ENCODE results near the gene KCNIP2.
A peak's percentile ranks its signal among the peaks of the same experiment; 100 is the strongest.

KCNIP2 gene

GRCh38 chr10:101848408-101848807 lies 4.8 kb upstream of the KCNIP2 start:
- Histone ChIP-seq H3K4me1 (no peaks in the 10 kb centered on the region), H3K9me3 (no peaks in the 10 kb centered on the region), H3K4me3 (ENCODE audit: low read depth, low read length) (no peak overlapping the region), H3K36me3 (no peaks in the 10 kb centered on the region), H3K27me3 (no peaks in the 10 kb centered on the region)
- TF ChIP-seq, protein P1, sequence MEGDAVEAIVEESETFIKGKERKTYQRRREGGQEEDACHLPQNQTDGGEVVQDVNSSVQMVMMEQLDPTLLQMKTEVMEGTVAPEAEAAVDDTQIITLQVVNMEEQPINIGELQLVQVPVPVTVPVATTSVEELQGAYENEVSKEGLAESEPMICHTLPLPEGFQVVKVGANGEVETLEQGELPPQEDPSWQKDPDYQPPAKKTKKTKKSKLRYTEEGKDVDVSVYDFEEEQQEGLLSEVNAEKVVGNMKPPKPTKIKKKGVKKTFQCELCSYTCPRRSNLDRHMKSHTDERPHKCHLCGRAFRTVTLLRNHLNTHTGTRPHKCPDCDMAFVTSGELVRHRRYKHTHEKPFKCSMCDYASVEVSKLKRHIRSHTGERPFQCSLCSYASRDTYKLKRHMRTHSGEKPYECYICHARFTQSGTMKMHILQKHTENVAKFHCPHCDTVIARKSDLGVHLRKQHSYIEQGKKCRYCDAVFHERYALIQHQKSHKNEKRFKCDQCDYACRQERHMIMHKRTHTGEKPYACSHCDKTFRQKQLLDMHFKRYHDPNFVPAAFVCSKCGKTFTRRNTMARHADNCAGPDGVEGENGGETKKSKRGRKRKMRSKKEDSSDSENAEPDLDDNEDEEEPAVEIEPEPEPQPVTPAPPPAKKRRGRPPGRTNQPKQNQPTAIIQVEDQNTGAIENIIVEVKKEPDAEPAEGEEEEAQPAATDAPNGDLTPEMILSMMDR (IDR thresholded peaks at IDR 0.05; ENCODE audit: low read depth, low read length): no peak
- DNase-seq: no peak

GRCh38 chr10:101845893-101846292 lies 2.3 kb upstream of the KCNIP2 start:
- Histone ChIP-seq H3K9me3 (no peaks in the 10 kb centered on the region), H3K4me1 (peaks cover 2% of the 10 kb centered on the region), H3K4me3 (ENCODE audit: low read depth, low read length) (no peak overlapping the region), H3K27me3 (no peaks in the 10 kb centered on the region), H3K36me3 (no peaks in the 10 kb centered on the region)
- TF ChIP-seq, protein P1 (IDR thresholded peaks at IDR 0.05; ENCODE audit: low read depth, low read length): no peak
- DNase-seq: no peak

GRCh38 chr10:101841826-101842225 lies 1.8 kb downstream of the KCNIP2 start:
- Histone ChIP-seq H3K4me3 (ENCODE audit: low read depth, low read length) (no peak overlapping the region), H3K9me3 (no peaks in the 10 kb centered on the region), H3K4me1 (peaks cover 3% of the 10 kb centered on the region), H3K36me3 (no peaks in the 10 kb centered on the region), H3K27me3 (no peaks in the 10 kb centered on the region)
- peak; percentile 37 for DNase-seq
- TF ChIP-seq, protein P1 (IDR thresholded peaks at IDR 0.05; ENCODE audit: low read depth, low read length): no peak

- Histone ChIP-seq H3K4me3 (ENCODE audit: low read depth, low read length) (peak overlapping the region; percentile 59), H3K27me3 (no peaks in the 10 kb centered on the region), H3K9me3 (no peaks in the 10 kb centered on the region), H3K4me1 (peaks cover 3% of the 10 kb centered on the region), H3K36me3 (no peaks in the 10 kb centered on the region)
- peak; percentile 86 for DNase-seq
- TF ChIP-seq, protein P1 (IDR thresholded peaks at IDR 0.05; ENCODE audit: low read depth, low read length): peak; percentile 93
Observed at GRCh38 chr10:101840741-101841453, 2.7 kb downstream of the KCNIP2 start.

DNA sequence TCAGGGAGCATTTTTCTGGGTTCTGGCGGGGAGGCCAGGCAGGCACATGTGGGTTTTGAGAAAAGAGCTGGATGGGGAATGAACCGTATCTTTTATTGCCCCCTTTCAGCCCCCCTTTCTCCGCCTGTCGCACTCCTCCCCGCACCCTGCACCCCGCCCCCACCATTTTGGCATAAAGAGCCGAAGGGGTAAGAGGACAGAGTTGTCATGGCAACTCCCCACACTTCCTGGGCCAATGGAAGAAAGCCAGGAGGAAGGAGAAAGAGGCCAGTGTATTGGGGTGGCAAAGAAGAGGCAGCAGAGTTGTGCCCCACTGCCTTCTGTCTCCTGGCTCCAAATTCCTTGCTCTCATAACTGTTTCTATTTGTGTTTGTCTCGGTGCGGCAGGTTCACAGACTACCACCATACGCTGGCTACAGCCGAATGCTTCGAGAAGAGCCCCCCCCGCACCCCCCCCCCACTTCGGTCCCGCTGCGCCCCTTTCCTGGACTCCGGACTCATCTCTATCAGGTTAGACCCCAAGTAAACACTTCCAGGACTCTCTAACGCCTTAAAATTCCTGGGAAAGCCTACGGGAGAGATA lies 3.4 kb downstream of the KCNIP2 start:
- H3K4me1 ChIP-seq: peaks cover 3% of the 10 kb centered on the region
- no peak for DNase-seq
- TF ChIP-seq, protein P1 (IDR thresholded peaks at IDR 0.05; ENCODE audit: low read depth, low read length): no peak
- no peaks in the 10 kb centered on the region for H3K27me3 ChIP-seq
- no peaks in the 10 kb centered on the region for H3K9me3 ChIP-seq
- H3K36me3 ChIP-seq: no peaks in the 10 kb centered on the region
- peak overlapping the region; percentile 59 for H3K4me3 ChIP-seq (ENCODE audit: low read depth, low read length)

- no peaks in the 10 kb centered on the region for H3K36me3 ChIP-seq
- DNase-seq: peak; percentile 71
- peaks cover 3% of the 10 kb centered on the region for H3K4me1 ChIP-seq
- TF ChIP-seq, protein P1 (IDR thresholded peaks at IDR 0.05; ENCODE audit: low read depth, low read length): no peak
- no peaks in the 10 kb centered on the region for H3K9me3 ChIP-seq
- H3K4me3 ChIP-seq (ENCODE audit: low read depth, low read length): peak overlapping the region; percentile 59
- no peaks in the 10 kb centered on the region for H3K27me3 ChIP-seq
Observed at GRCh38 chr10:101839416-101840063, 4.1 kb downstream of the KCNIP2 start.
